CD4-positive, alpha-beta T cell treated with Interferon gamma for 1 hour (primary cell): ENCODE measurements around the gene PSMD2.

Source experiments
- DNase-seq: peaks from one replicate; pipeline ENCODE4 v3.0.0-alpha.2; 2020

The PSMD2 gene

GRCh38 chr3:184343200-184343876 lies 44.3 kb downstream of the PSMD2 start:
- no peak for DNase-seq

GRCh38 chr3:184344579-184345316 lies 45.7 kb downstream of the PSMD2 start:
- DNase-seq, result no peak

- DNase-seq, result peak; percentile 17
Measured at GRCh38 chr3:184345317-184346144, 46.5 kb downstream of the PSMD2 start.

- DNase-seq, result no peak
Measured at GRCh38 chr3:184346480-184347190, 47.6 kb downstream of the PSMD2 start.

- no peak for DNase-seq
Measured at GRCh38 chr3:184347321-184348056, 48.4 kb downstream of the PSMD2 start.

- DNase-seq, result no peak
Measured at GRCh38 chr3:184348057-184348382, 49.0 kb downstream of the PSMD2 start.

GRCh38 chr3:184349563-184350470 lies 50.8 kb downstream of the PSMD2 start:
- DNase-seq, result no peak

- no peak for DNase-seq
Measured at GRCh38 chr3:184350618-184351017, 51.6 kb downstream of the PSMD2 start.

GRCh38 chr3:184351511-184352148 lies 52.6 kb downstream of the PSMD2 start:
- DNase-seq, result no peak

- no peak for DNase-seq
Measured at GRCh38 chr3:184352149-184352785, 53.2 kb downstream of the PSMD2 start.

- no peak for DNase-seq
Measured at GRCh38 chr3:184352897-184353545, 54.0 kb downstream of the PSMD2 start.

GRCh38 chr3:184353546-184353941 lies 54.5 kb downstream of the PSMD2 start:
- DNase-seq, result no peak

- DNase-seq, result peak; percentile 49
Measured at GRCh38 chr3:184354121-184354728, 55.2 kb downstream of the PSMD2 start.

- DNase-seq, result no peak
Measured at GRCh38 chr3:184354754-184355153, 55.7 kb downstream of the PSMD2 start.

- DNase-seq, result no peak
Measured at GRCh38 chr3:184355261-184356040, 56.4 kb downstream of the PSMD2 start.

GRCh38 chr3:184357248-184358123 lies 58.4 kb downstream of the PSMD2 start:
- no peak for DNase-seq

- DNase-seq, result no peak
Measured at GRCh38 chr3:184358124-184358767, 59.2 kb downstream of the PSMD2 start.
